Measurements from ENCODE around the gene HELZ. TPM values are rescaled to one million over a fixed set of nuclear protein-coding genes. Genes with fewer than 3 reads are reported as not detected.

The HELZ gene
- total RNA-seq, 2 donors from 2014 or later: 38.7 to 99.4 TPM

DNA sequence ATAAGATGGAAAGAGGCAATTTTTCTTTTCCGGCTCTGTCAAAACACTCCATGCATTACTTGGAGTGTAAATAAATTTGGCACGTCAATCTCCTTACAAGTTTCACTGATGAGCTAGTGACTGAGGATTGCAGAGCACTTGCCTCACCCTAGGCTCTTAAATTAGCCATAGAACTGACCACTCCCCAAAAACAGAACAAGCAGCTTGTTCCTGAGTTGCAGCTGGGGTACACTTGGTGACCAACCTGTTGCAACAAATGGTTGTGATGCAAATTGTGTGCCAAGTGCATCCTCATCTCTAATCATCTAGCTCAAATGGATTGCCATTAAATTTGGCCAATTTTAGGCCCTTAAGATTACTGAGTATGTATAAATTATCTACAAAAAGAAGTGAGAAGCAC lies 133.7 kb downstream of the HELZ start:
- no peak for DNase-seq (ENCODE audit: low spot score)
- H3K36me3 ChIP-seq: peaks cover 3 to 6% of the 10 kb centered on the region in 2 donors
- no peak overlapping the region for H3K4me3 ChIP-seq
- intact Hi-C loops (cut with DNase I): no loop called here
- no peaks in the 10 kb centered on the region for H3K9me3 ChIP-seq
- 93% methylated on average over 2 of the region's 2 CpGs for WGBS
- no peaks in the 10 kb centered on the region for H3K4me1 ChIP-seq (replicated peaks)
- H3K27me3 ChIP-seq (replicated peaks; ENCODE audit: insufficient read depth): no peaks in the 10 kb centered on the region
- no peak overlapping the region for H3K27ac ChIP-seq
- TF ChIP-seq, protein P1, sequence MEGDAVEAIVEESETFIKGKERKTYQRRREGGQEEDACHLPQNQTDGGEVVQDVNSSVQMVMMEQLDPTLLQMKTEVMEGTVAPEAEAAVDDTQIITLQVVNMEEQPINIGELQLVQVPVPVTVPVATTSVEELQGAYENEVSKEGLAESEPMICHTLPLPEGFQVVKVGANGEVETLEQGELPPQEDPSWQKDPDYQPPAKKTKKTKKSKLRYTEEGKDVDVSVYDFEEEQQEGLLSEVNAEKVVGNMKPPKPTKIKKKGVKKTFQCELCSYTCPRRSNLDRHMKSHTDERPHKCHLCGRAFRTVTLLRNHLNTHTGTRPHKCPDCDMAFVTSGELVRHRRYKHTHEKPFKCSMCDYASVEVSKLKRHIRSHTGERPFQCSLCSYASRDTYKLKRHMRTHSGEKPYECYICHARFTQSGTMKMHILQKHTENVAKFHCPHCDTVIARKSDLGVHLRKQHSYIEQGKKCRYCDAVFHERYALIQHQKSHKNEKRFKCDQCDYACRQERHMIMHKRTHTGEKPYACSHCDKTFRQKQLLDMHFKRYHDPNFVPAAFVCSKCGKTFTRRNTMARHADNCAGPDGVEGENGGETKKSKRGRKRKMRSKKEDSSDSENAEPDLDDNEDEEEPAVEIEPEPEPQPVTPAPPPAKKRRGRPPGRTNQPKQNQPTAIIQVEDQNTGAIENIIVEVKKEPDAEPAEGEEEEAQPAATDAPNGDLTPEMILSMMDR (IDR thresholded peaks at IDR 0.05): no peak
- TF ChIP-seq POLR2A (IDR thresholded peaks at IDR 0.05): no peak
- no peak for TF ChIP-seq POLR2AphosphoS5 (IDR thresholded peaks at IDR 0.05)

DNA sequence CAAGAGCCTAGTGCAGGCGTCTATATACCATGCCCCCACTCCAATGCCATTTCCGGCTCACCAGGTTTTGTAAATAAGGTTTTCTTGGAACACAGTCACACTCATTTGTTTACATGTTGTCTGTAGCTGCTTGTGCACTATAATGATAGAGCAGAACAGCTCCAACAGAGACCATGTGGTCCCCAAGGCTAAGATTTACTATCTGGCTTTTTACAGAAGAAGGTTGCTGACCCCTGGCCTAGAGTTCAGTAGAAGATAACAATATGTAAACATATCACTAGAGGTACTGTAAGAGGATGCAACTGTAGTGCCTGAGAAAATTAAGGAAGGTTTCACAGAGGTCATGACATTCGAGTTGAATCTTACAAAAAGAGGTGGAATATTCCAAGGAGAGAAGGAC lies 134.4 kb downstream of the HELZ start:
- no peak overlapping the region for H3K27ac ChIP-seq
- H3K4me3 ChIP-seq: no peak overlapping the region
- no peak for TF ChIP-seq POLR2A (IDR thresholded peaks at IDR 0.05)
- 75% methylated on average over 3 of the region's 3 CpGs for WGBS
- H3K27me3 ChIP-seq (replicated peaks; ENCODE audit: insufficient read depth): no peaks in the 10 kb centered on the region
- H3K9me3 ChIP-seq: no peaks in the 10 kb centered on the region
- H3K36me3 ChIP-seq: peaks cover 3 to 6% of the 10 kb centered on the region in 2 donors
- no peaks in the 10 kb centered on the region for H3K4me1 ChIP-seq (replicated peaks)
- intact Hi-C loops (cut with DNase I): no loop called here
- no peak for DNase-seq (ENCODE audit: low spot score)

DNA sequence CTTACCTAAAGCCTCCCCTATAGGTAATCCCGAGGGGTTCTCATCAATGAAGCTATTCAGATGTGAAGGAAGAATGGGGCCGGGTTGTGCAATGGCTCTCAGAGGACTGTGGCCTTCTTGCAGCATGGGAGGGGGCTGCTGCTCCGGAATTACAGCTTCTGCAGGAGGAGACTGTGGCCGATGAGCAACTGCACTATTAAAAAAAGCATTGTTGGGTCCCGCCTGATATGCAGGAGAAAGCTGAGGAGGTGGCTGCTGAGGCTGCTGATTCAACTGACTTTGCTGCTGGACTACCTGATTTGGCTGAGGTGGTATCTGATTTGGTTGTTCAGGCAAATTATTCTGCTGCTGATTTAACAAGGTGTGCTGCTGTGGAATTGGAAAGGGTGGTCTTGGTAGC lies 135.9 kb downstream of the HELZ start:
- TF ChIP-seq, protein P1 (IDR thresholded peaks at IDR 0.05): no peak
- no peak for TF ChIP-seq POLR2AphosphoS5 (IDR thresholded peaks at IDR 0.05)
- 83% methylated on average over 5 of the region's 5 CpGs for WGBS

DNA sequence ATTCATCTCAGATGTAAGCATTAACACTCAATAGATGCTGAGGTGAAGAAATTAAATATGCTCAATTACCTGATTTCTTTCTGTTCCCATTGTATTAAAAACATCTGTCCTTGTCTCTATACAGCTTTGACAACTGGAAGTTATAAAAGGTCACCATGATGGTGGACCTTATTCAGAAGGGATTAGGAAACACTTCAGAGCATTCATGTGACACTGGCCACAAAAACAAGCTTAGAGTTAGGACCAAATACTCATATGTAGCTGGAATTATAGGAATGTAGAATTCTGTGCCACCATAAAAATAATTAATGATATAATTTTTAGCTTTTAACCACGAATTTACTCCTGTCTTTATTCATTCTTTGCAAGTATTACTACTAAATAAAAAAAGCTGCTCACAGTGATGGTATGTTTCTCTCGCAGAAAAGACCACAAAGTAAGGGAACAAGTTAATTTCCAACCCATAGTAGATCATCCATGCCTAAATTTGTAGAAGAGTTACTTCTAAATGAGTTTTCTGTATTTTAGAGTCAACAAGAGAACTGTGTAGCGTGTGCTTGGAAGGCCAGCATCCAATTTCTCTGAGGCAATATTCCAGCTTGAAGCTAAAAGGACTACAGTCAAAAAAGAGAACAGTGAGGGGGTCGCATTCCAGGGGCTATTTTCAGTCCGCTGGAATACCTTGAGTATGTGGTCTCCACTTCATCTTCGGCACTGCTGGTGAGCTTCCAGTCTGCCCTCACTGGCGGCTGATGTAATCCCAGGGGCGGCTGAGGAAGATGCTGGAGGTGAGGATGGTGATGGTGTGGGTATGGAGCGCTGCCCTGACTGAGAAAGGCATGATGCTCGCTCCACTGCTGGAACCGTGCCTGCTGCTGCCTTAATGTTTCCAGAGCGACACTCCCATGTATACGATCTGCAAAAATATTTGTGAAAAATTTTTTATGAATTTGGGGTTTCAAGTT lies 136.9 kb downstream of the HELZ start:
- Histone ChIP-seq H3K4me3 (no peak overlapping the region), H3K27ac (no peak overlapping the region), H3K9me3 (no peaks in the 10 kb centered on the region), H3K36me3 (peaks cover 3 to 6% of the 10 kb centered on the region in 2 donors), H3K4me1 (replicated peaks) (no peaks in the 10 kb centered on the region), H3K27me3 (replicated peaks; ENCODE audit: insufficient read depth) (no peaks in the 10 kb centered on the region)
- 94% methylated on average over 13 of the region's 13 CpGs for WGBS
- no peak for DNase-seq (ENCODE audit: low spot score)
- intact Hi-C loops (cut with DNase I): no loop called here
- no peak for TF ChIP-seq POLR2AphosphoS5 (IDR thresholded peaks at IDR 0.05)
- TF ChIP-seq, protein P1 (IDR thresholded peaks at IDR 0.05): no peak
- TF ChIP-seq POLR2A (IDR thresholded peaks at IDR 0.05): no peak

More for the DNA sequence above, 135.9 kb downstream of the HELZ start:
- Histone ChIP-seq H3K9me3 (no peaks in the 10 kb centered on the region), H3K27ac (no peak overlapping the region), H3K36me3 (peaks cover 3 to 6% of the 10 kb centered on the region in 2 donors), H3K4me3 (no peak overlapping the region), H3K27me3 (replicated peaks; ENCODE audit: insufficient read depth) (no peaks in the 10 kb centered on the region), H3K4me1 (replicated peaks) (no peaks in the 10 kb centered on the region)
- DNase-seq (ENCODE audit: low spot score): no peak
- intact Hi-C loops (cut with DNase I): no loop called here

DNA sequence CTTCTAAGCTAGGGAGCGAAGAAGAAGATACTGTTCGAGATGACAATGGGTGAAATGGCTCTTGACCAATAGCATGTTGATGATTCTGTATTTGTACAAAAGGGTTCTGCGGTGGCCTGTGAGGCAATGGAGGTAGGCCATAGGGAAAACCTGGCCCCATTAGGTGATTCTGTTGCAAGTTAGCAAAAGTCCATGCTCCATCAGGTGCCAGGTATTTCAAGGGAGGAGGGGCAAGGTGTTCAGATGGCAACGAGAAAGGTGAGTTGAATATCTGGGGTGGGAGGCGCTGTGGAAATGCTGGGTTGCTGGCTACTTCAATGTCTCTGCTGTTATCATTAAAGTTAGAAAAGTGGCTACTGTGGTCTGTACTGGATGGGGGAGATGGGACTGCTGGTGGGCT lies 137.8 kb downstream of the HELZ start:
- no peak overlapping the region for H3K4me3 ChIP-seq
- intact Hi-C loops (cut with DNase I): no loop called here
- TF ChIP-seq, protein P1 (IDR thresholded peaks at IDR 0.05): no peak
- TF ChIP-seq POLR2A (IDR thresholded peaks at IDR 0.05) (no peak), POLR2AphosphoS5 (IDR thresholded peaks at IDR 0.05) (no peak)
- 93% methylated on average over 5 of the region's 5 CpGs for WGBS
- no peak overlapping the region for H3K27ac ChIP-seq
- H3K4me1 ChIP-seq (replicated peaks): no peaks in the 10 kb centered on the region
- H3K27me3 ChIP-seq (replicated peaks; ENCODE audit: insufficient read depth): no peaks in the 10 kb centered on the region
- no peak for DNase-seq (ENCODE audit: low spot score)
- peaks cover 3 to 6% of the 10 kb centered on the region in 2 donors for H3K36me3 ChIP-seq
- no peaks in the 10 kb centered on the region for H3K9me3 ChIP-seq

Data from prostate gland (tissue), 2 donors.